HL-60 (cell line): ENCODE data around the gene IL6ST.

Source experiments
- CTCF ChIP-seq: IDR thresholded peaks from one replicate; pipeline ENCODE4 v1.5.1; 2011; ENCODE audit warnings: low read length, control low read depth, inconsistent platforms; ENCODE audit not compliant: insufficient read depth
- GABPA ChIP-seq: IDR thresholded peaks from 2 replicates; pipeline ENCODE4 v1.6.1; 2012; ENCODE audit warnings: low read depth
- POLR2AphosphoS5 ChIP-seq: IDR thresholded peaks from 2 replicates; pipeline ENCODE4 v1.6.1; 2012; ENCODE audit warnings: low read depth
- REST ChIP-seq: IDR thresholded peaks from 2 replicates; pipeline ENCODE4 v1.6.1; 2012; ENCODE audit warnings: low read depth; ENCODE audit not compliant: insufficient replicate concordance
- SPI1 ChIP-seq: IDR thresholded peaks from 2 replicates; pipeline ENCODE4 v1.6.1; 2012; ENCODE audit warnings: low read depth, mild to moderate bottlenecking, borderline replicate concordance

- TF ChIP-seq GABPA (no peak), CTCF (no peak), POLR2AphosphoS5 (no peak), SPI1 (no peak), REST (no peak)
Observed at GRCh38 chr5:56037531-56038010, 42.8 kb upstream of the IL6ST start.
